ENCODE results near the gene CACNA2D4.

DNA sequence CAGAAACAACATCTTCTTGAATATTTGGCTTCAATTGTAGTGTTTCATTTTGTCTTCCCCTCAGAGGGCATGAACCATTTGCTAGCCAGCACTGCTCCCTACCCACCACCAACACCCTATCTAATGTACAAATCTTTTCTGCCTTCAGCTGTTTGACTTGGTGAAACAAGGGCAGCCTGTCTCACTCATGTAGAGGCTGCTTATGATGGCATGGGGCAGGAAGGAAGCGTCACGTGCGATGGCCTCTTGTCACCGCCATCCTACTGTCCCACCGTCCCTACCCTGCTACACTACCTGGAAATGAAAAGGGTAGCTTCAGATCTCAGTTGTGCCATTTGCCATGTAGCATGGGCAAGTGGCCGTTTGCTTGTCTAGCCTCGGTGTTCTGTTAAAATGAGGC lies 128.0 kb downstream of the CACNA2D4 start:
- TF ChIP-seq, protein P1, sequence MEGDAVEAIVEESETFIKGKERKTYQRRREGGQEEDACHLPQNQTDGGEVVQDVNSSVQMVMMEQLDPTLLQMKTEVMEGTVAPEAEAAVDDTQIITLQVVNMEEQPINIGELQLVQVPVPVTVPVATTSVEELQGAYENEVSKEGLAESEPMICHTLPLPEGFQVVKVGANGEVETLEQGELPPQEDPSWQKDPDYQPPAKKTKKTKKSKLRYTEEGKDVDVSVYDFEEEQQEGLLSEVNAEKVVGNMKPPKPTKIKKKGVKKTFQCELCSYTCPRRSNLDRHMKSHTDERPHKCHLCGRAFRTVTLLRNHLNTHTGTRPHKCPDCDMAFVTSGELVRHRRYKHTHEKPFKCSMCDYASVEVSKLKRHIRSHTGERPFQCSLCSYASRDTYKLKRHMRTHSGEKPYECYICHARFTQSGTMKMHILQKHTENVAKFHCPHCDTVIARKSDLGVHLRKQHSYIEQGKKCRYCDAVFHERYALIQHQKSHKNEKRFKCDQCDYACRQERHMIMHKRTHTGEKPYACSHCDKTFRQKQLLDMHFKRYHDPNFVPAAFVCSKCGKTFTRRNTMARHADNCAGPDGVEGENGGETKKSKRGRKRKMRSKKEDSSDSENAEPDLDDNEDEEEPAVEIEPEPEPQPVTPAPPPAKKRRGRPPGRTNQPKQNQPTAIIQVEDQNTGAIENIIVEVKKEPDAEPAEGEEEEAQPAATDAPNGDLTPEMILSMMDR (IDR thresholded peaks at IDR 0.05) = no peak
- no peak for TF ChIP-seq POLR2A (IDR thresholded peaks at IDR 0.05)

All from thyroid gland (tissue), 4 donors.